Right renal pelvis (tissue), 4 donors: ENCODE measurements around the gene CGA. TPM values are rescaled to one million over a fixed set of nuclear protein-coding genes. Genes with fewer than 3 reads are reported as not detected.
"Not testable (repeated sequence)": the region's sequence is repeated elsewhere in the genome, so short reads cannot be mapped to it uniquely, and the experiment has no call there.

Experiments used
- DNase-seq, 4 donors: peaks; one replicate each; pipeline ENCODE4 v3.0.0-alpha.2; 2013; ENCODE audit warnings: low read depth in 4 of 4, low spot score in 3 of 4, missing footprints in 1 of 4
- polyA plus RNA-seq, 4 donors: library from polyadenylated mRNA; unstranded; fragments of 120-200 nt; gene quantifications; one replicate each; pipeline ENCODE4 v1.2.1, GENCODE V29; 2013; ENCODE audit not compliant: insufficient read length in 4 of 4

The CGA gene
- polyA plus RNA-seq, result 1 to 10 TPM in 2 of 4 donors, not detected in 2; 1.0 to 2.9 TPM

DNA sequence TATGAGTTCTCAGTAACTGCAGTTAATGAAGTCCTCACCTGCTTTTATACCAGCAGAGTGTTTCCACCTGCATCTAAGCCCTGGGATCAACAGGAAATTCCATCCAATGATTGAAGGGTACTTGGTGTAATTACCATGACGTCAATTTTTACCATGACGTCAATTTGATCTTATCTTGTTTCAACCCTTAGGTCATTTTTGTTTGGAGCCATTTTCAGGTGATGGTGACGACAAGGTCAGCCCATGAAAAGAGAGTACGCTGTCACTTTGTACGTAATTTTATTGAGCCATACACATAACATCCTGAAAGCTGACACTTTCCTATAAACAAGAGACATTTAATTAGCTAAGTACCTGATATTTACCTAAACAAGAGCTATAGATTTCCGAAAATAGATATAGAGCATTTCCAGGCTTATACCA, at the start of gene CGA:
TSS of gene CGA (minus strand) at position 20 of the 423 bp plus-strand sequence. CDS start 6,906 bp downstream, outside the sequence.
- no peak for DNase-seq

DNA sequence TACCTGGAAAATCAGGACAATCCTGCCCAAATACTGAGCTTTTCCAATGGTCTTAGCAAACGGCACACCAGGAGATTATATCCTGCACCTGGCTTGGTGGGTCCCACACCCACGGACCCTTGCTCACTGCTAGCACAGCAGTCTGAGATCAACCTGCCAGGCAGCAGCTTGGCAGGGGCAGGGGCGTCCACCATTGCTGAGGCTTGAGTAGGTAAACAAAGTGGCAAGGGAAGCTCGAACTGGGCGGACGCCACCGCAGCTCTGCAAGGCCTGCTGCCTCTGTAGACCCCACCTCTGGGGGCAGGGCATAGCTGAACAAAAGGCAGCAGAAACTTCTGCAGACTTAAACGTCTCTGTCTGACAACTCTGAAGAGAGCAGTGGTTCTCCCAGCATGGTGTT, 45.0 kb upstream of the CGA start:
- not testable (repeated sequence) for DNase-seq

- no peak for DNase-seq
Measured at GRCh38 chr6:87139236-87139635, 44.3 kb upstream of the CGA start.

DNA sequence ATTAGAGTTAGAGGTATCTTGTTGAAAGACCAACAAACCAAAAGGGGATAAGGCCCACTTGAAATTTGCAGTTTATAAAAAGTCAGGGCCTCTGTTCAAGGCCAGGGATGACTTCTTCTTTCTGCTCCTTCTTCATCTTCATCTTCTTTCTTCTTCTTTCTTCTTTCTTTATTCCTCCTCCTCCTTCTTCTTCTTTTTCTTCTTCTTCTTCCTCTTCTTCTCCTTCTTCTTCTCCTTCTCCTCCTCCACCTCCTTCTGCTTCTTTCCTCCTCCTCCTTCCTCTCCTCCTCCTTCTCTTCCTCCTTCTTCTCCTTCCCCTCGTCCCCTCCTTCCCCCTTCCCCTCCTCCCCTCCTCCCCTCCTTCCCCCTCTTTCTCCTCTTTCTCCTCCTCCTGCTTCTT, 42.1 kb upstream of the CGA start:
- no peak for DNase-seq

- DNase-seq, result no peak
Measured at GRCh38 chr6:87127737-87128136, 32.8 kb upstream of the CGA start.

DNA sequence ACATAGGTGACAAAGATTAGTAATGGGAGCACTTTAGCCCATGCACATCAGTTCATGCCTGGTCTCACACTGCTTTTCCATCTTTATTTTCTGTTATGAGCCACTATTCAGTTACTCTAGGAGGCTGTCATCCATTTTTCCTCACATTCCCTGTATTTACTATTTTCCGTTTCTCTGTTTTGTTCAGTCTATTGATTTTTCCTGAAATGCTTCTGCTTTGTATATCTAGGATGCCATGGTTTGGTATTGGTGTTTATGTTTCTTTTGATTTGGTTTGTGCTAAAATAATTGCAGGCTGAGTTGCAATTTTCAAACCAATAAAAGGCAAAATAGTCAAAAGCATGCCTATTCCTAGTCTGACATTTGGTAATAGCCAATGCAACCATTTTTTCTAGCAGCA, 31.6 kb upstream of the CGA start:
- DNase-seq, result no peak

DNA sequence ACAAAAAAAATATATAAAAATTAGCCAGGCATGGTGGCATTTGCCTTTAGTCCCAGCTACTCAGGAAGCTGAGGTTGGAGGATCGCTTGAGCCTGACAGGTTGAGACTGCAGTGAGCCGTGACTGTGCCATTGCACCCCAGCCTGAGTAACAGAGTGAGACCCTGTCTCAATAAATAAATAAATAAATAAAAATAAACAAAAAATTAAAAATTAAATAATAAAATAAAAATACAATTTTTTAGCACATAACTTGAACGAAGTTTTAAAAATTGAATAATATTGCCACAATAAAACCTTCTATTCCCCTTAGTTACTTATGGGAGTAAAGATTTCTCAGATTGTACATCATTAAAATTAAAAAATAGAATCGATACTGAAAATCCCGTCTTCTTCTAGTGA, 29.2 kb upstream of the CGA start:
- DNase-seq, result no peak

GRCh38 chr6:87122477-87122876, 27.6 kb upstream of the CGA start:
- no peak for DNase-seq

GRCh38 chr6:87118054-87118453, 23.1 kb upstream of the CGA start:
- no peak for DNase-seq

- no peak for DNase-seq
Measured at GRCh38 chr6:87116922-87117321, 22.0 kb upstream of the CGA start.

DNA sequence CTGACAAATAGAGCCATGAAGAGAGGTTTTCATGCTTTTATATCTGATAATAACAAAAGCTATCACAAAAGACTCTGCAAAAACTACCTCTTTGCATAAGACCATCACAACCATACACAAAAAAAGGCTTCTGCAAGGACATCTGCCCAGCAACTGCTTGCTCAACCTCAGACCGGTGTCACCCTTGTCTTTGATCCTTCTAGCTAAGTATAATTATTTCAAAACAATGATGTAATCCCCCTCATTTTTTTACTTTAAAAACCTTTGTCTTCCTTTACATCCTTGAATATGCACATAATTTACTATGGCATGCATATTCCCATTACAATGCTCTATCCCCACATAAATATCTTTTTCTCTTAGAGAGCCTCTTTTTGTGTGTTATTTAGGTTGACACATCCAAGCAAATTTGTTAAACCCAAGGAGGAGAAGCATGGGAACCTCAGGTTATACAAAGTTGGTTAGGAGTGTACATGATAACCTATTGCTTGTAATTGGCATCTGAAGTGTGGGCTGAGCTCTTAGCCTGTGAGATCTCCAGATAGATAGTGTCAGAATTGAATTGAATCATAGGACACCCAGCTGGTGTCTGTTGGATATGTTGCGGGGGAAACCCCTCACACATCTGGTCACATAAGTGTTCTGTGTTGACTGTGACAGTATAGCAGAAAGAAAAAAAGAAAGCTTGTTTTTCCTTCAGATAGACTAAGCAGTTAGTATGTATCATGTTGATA, 20.7 kb upstream of the CGA start:
- no peak for DNase-seq

DNA sequence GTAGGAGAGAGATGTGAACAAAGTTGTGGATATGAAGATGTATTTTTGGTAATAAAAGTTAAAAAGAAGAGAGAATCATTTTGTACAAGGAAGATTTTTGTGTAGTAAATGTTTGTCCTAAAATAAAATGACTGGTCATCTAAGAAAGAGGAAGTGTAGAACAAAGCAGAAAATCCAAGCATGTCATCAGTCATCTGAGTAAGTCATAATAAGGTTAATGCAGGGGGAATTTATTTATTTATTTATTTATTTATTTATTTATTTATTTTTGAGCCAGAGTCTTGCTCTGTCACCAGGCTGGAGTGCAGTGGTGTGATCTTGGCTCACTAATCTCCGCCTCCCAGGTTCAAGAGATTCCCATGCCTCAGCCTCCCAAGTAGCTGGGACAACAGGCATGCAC, 15.7 kb upstream of the CGA start:
- no peak for DNase-seq

- no peak for DNase-seq
Measured at GRCh38 chr6:87105823-87106222, 10.9 kb upstream of the CGA start.

GRCh38 chr6:87104667-87105066, 9.8 kb upstream of the CGA start:
- no peak for DNase-seq

- DNase-seq, result no peak
Measured at GRCh38 chr6:87103977-87104601, 9.2 kb upstream of the CGA start.

GRCh38 chr6:87102151-87102621, 7.3 kb upstream of the CGA start:
- DNase-seq, result no peak

GRCh38 chr6:87101067-87101466, 6.2 kb upstream of the CGA start:
- DNase-seq, result no peak

DNA sequence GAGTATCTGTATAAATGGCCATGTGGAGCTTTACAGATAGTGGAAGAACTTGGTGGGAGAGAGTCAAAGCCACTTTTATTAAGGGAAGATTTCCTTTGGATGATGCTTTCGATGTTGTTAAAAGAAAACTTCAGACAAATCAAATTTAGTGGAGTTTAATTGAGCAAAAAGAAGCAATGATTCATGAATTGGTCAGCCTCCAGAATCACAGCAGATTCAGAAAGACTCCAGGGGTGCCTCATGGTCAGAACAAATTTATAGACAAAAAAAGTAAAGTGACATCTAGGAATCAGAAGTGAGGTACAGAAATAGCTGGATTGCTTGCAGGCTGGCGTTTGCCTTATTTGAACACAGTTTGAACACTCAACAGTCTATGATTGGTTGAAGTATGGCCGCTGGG, 5.3 kb upstream of the CGA start:
- DNase-seq, result no peak

DNA sequence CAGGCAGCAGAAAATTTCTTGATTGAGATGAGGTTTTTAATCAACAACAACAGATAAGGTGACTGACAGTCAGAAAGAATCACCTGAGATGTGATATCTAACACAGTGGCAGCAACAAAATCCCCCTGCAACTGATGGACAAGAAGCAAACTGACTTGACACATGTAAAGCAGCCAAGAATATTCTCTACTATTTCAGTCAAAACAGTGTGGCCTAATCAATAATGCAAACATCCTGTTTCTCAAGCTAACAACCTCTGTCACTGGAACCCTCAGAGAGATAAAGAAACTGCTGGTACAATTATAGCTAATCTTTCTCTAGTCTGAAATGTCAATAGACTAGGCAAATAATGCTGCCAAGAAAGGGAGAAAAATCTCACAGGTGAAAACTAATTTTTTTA, 4.6 kb upstream of the CGA start:
- DNase-seq, result no peak

- no peak for DNase-seq
Measured at GRCh38 chr6:87094576-87094975, 330 bp downstream of the CGA start.

DNA sequence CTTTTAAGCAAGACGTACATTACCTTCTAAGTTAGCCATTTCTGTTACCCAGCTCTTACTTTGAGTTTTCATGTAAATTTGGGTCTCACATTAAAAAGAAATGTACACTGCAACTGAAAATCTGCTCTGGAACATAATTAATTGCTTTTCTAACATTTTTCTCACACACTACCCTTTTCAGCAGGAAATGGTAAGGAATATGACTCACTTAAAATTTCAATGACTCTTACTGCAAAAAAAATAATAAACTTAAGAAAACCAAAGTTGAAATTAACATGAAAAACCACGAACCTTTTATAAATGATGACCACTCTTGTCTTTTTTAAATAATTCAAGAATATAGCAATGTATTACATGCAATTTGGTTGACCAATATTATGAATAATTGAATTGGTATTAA, 1.3 kb downstream of the CGA start:
- no peak for DNase-seq

- DNase-seq, result no peak
Measured at GRCh38 chr6:87093199-87093598, 1.7 kb downstream of the CGA start.
